Esophagus muscularis mucosa (tissue), 3 donors: Measurements from ENCODE around the gene C1orf159.

Experiments used
- POLR2A ChIP-seq: fragments of 450-650 bp; IDR thresholded peaks from one replicate; pipeline ENCODE4 v1.6.1; 2017; ENCODE audit warnings: antibody characterized with exemption, moderate library complexity, mild to moderate bottlenecking, low read depth
- TF ChIP-seq, protein P1 (sequence below), 3 experiments: fragments of 200-600 bp in 2 of 3; fragments of 450-650 bp in 1 of 3; sonication (generic) in 2 of 3; IDR thresholded peaks; one replicate each; pipeline ENCODE4 v1.5.1; 2017 to 2019; ENCODE audit warnings: antibody characterized with exemption in 3 of 3, mild to moderate bottlenecking in 2 of 3, moderate library complexity in 1 of 3

DNA sequence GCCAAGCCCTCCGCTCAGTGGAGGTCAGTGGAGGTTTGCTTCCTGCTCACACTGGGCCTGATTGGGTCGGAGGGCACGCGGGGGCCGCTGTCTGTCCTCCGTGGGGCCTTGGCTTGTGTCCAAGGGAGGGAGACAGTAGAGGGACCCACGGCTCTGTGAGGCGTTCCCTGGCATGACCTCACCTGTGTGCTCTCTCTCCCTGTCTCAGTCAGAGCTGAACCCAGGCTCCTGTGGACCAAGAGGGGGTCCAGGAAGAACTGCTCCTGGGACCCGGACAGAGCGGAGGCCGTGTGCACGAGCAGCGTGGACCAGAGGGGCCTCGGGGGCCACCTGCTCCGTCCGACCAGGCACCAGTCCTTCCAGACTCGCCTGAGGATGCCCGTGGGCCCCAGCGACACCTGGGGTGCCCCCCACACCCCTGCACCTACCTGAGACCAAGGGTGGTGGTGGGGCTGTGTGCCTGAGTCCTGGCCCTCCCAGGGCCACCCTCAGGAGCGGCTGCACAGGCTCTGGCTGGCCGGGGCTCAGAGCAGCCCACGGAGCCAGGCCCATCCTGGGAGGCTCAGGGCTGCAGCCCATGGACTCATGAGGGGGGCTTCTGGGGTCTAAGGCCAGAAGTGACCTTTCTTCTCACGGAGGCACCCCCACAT is 44.5 kb upstream of the C1orf159 start:
- TF ChIP-seq, protein P1, sequence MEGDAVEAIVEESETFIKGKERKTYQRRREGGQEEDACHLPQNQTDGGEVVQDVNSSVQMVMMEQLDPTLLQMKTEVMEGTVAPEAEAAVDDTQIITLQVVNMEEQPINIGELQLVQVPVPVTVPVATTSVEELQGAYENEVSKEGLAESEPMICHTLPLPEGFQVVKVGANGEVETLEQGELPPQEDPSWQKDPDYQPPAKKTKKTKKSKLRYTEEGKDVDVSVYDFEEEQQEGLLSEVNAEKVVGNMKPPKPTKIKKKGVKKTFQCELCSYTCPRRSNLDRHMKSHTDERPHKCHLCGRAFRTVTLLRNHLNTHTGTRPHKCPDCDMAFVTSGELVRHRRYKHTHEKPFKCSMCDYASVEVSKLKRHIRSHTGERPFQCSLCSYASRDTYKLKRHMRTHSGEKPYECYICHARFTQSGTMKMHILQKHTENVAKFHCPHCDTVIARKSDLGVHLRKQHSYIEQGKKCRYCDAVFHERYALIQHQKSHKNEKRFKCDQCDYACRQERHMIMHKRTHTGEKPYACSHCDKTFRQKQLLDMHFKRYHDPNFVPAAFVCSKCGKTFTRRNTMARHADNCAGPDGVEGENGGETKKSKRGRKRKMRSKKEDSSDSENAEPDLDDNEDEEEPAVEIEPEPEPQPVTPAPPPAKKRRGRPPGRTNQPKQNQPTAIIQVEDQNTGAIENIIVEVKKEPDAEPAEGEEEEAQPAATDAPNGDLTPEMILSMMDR (IDR thresholded peaks at IDR 0.05) = no peak
- no peak for TF ChIP-seq POLR2A
